Measurements from ENCODE around the gene MEI4.
"Not testable (repeated sequence)": the region's sequence is repeated elsewhere in the genome, so short reads cannot be mapped to it uniquely, and the experiment has no call there.

MEI4 gene

GRCh38 chr6:77683515-77683914 lies 30.7 kb downstream of the MEI4 start:
- no peak for DNase-seq (ENCODE audit: low read depth in 2 of 2)

GRCh38 chr6:77686931-77687330 lies 34.1 kb downstream of the MEI4 start:
- DNase-seq (ENCODE audit: low read depth in 2 of 2), result no peak

GRCh38 chr6:77688649-77689048 lies 35.8 kb downstream of the MEI4 start:
- no peak for DNase-seq (ENCODE audit: low read depth in 2 of 2)

- not testable (repeated sequence) for DNase-seq (ENCODE audit: low read depth in 2 of 2)
Observed at GRCh38 chr6:77700095-77700494, 47.3 kb downstream of the MEI4 start.

GRCh38 chr6:77707603-77708002 lies 54.8 kb downstream of the MEI4 start:
- DNase-seq (ENCODE audit: low read depth in 2 of 2), result no peak

- no peak for DNase-seq (ENCODE audit: low read depth in 2 of 2)
Observed at GRCh38 chr6:77715588-77715987, 62.7 kb downstream of the MEI4 start.

- no peak for DNase-seq (ENCODE audit: low read depth in 2 of 2)
Observed at GRCh38 chr6:77716311-77716710, 63.5 kb downstream of the MEI4 start.

- not testable (repeated sequence) for DNase-seq (ENCODE audit: low read depth in 2 of 2)
Observed at GRCh38 chr6:77736010-77736409, 83.2 kb downstream of the MEI4 start.

GRCh38 chr6:77740380-77740779 lies 87.5 kb downstream of the MEI4 start:
- DNase-seq (ENCODE audit: low read depth in 2 of 2), result no peak

- not testable (repeated sequence) for DNase-seq (ENCODE audit: low read depth in 2 of 2)
Observed at GRCh38 chr6:77752156-77752555, 99.3 kb downstream of the MEI4 start.

- no peak for DNase-seq (ENCODE audit: low read depth in 2 of 2)
Observed at GRCh38 chr6:77762386-77762785, 109.5 kb downstream of the MEI4 start.

- no peak for DNase-seq (ENCODE audit: low read depth in 2 of 2)
Observed at GRCh38 chr6:77763124-77763523, 110.3 kb downstream of the MEI4 start.

- DNase-seq (ENCODE audit: low read depth in 2 of 2), result no peak
Observed at GRCh38 chr6:77764364-77764763, 111.5 kb downstream of the MEI4 start.

GRCh38 chr6:77773157-77773822 lies 120.5 kb downstream of the MEI4 start:
- no peak for DNase-seq (ENCODE audit: low read depth in 2 of 2)

- DNase-seq (ENCODE audit: low read depth in 2 of 2), result no peak
Observed at GRCh38 chr6:77774457-77774856, 121.6 kb downstream of the MEI4 start.

- DNase-seq (ENCODE audit: low read depth in 2 of 2), result no peak
Observed at GRCh38 chr6:77776441-77776840, 123.6 kb downstream of the MEI4 start.

GRCh38 chr6:77778527-77778926 lies 125.7 kb downstream of the MEI4 start:
- no peak for DNase-seq (ENCODE audit: low read depth in 2 of 2)

GRCh38 chr6:77786935-77787629 lies 134.2 kb downstream of the MEI4 start:
- DNase-seq (ENCODE audit: low read depth in 2 of 2), result no peak

GRCh38 chr6:77796824-77797809 lies 144.3 kb downstream of the MEI4 start:
- no peak for DNase-seq (ENCODE audit: low read depth in 2 of 2)

- DNase-seq (ENCODE audit: low read depth in 2 of 2), result no peak
Observed at GRCh38 chr6:77812304-77812703, 159.5 kb downstream of the MEI4 start.

GRCh38 chr6:77813090-77813489 lies 160.3 kb downstream of the MEI4 start:
- DNase-seq (ENCODE audit: low read depth in 2 of 2), result no peak

GRCh38 chr6:77814119-77814518 lies 161.3 kb downstream of the MEI4 start:
- no peak for DNase-seq (ENCODE audit: low read depth in 2 of 2)

Measured in stimulated activated CD8-positive, alpha-beta memory T cell treated with anti-CD3 and anti-CD28 coated beads, Interleukin-2, amount 100 ng/mL, for 48 hours (primary cell).